K562 (cell line): ENCODE results near the gene NBPF12. TPM values are rescaled to one million over a fixed set of nuclear protein-coding genes. Genes with fewer than 3 reads are reported as not detected.
A peak's percentile ranks its signal among the peaks of the same experiment; 100 is the strongest.
"Not testable (repeated sequence)": the region's sequence is repeated elsewhere in the genome, so short reads cannot be mapped to it uniquely, and the experiment has no call there.

Source experiments
- ATAC-seq: fragments of 200-7000 bp; cut with Tn5 transposase; 3 replicates; pipeline ENCODE4 v1.9.1; 2020; ENCODE audit warnings: moderate library complexity
- BruUV-seq: library from RNA; stranded (reverse); fragments of 400-500 nt; replicated peaks from 2 replicates; lab custom pipeline; 2021; lab: Mats Ljungman, UMichigan
- CTCF ChIA-PET: fragments of 300-600 bp; formaldehyde crosslinking; extraction: SDS; loops from one replicate; lab custom pipeline; 2021; ENCODE audit warnings: low intra/inter-chr PET ratio; lab: Yijun Ruan, JAX
- POLR2A ChIA-PET: fragments of 300-600, 350-650 bp; sonication (Branson Sonifier 250); formaldehyde crosslinking; extraction: SDS; loops from one replicate; lab custom pipeline; 2021; ENCODE audit warnings: antibody characterized with exemption, inconsistent platforms; lab: Yijun Ruan, JAX
- DNase-seq, 4 experiments: peaks; one replicate each; pipeline versions ENCODE4 v3.0.0 to v3.0.0-alpha.2; 2011 to 2018; ENCODE audit warnings: low spot score in 3 of 4, mixed read lengths in 3 of 4; ENCODE audit errors: extremely low read depth in 1 of 4
- FAIRE-seq: peaks from 2 replicates; lab custom pipeline; 2011; peaks lifted over from hg19 to GRCh38; lab: Jason Lieb, UNC
- H2AFZ ChIP-seq: 2 replicates; pipeline ENCODE4 v1.6.0; 2011; ENCODE audit warnings: low read depth, low read length, control low read depth, inconsistent platforms
- H3K27ac ChIP-seq: fragments of 200-600 bp; 3 replicates; pipeline ENCODE4 v1.8.0; 2011; ENCODE audit warnings: low read depth, mild to moderate bottlenecking, control low read depth, inconsistent platforms, low read length, moderate library complexity, mixed read lengths; ENCODE audit errors: extremely low read depth
- H3K27me3 ChIP-seq, 2 experiments: fragments of 300-600 bp in 1 of 2; 2 replicates in 1 of 2; 3 replicates in 1 of 2; pipeline versions ENCODE4 v1.6.0 to v1.8.0; 2011; ENCODE audit warnings: inconsistent platforms in 2 of 2, low read length in 2 of 2, mild to moderate bottlenecking in 1 of 2, mixed read lengths in 1 of 2, moderate library complexity in 1 of 2; ENCODE audit not compliant: control insufficient read depth in 2 of 2, insufficient read depth in 2 of 2
- H3K36me3 ChIP-seq: fragments of 300-600 bp; 3 replicates; pipeline ENCODE4 v1.8.0; 2011; ENCODE audit warnings: mild to moderate bottlenecking, low read length, inconsistent platforms; ENCODE audit not compliant: control insufficient read depth, insufficient read depth
- H3K4me1 ChIP-seq, 2 experiments: fragments of 200-600 bp in 1 of 2; replicated peaks in 1 of 2; 2 replicates in 1 of 2; 3 replicates in 1 of 2; pipeline versions ENCODE4 v1.5.1 to v1.8.0; 2011; ENCODE audit warnings: inconsistent platforms in 2 of 2, low read length in 2 of 2, mild to moderate bottlenecking in 1 of 2, mixed read lengths in 1 of 2, moderate library complexity in 1 of 2; ENCODE audit not compliant: control insufficient read depth in 2 of 2, insufficient read depth in 2 of 2
- H3K4me2 ChIP-seq: 2 replicates; pipeline ENCODE4 v1.6.1; 2011; ENCODE audit warnings: low read length, control low read depth, inconsistent platforms, mixed read lengths; ENCODE audit not compliant: insufficient read depth
- H3K4me3 ChIP-seq: fragments of 200-600 bp; sonication (generic), shearing (Covaris generic); 2 replicates; pipeline ENCODE4 v1.5.1; 2016; ENCODE audit warnings: control low read depth, inconsistent platforms
- H3K79me2 ChIP-seq: fragments of 200-600 bp; 3 replicates; pipeline ENCODE4 v1.8.0; 2011; ENCODE audit warnings: low read length, inconsistent platforms; ENCODE audit not compliant: control insufficient read depth, insufficient read depth
- H3K9ac ChIP-seq, 2 experiments: 2 replicates each; pipeline versions ENCODE4 v1.6.0 to v1.6.1; 2011; ENCODE audit warnings: low read depth in 2 of 2, low read length in 2 of 2, control low read depth in 1 of 2, inconsistent platforms in 1 of 2, mild to moderate bottlenecking in 1 of 2, mixed read lengths in 1 of 2; ENCODE audit not compliant: insufficient read depth in 1 of 2
- H3K9me1 ChIP-seq: one replicate; pipeline ENCODE4 v1.6.0; 2011; ENCODE audit warnings: inconsistent platforms, mild to moderate bottlenecking, low read length, moderate library complexity; ENCODE audit not compliant: control insufficient read depth, insufficient read depth
- H3K9me3 ChIP-seq: replicated peaks from 2 replicates; pipeline ENCODE4 v1.5.1; 2011; ENCODE audit warnings: low read depth, low read length, inconsistent platforms; ENCODE audit not compliant: control insufficient read depth, insufficient read depth
- H4K20me1 ChIP-seq: replicated peaks from 2 replicates; pipeline ENCODE4 v1.6.1; 2011; ENCODE audit warnings: low read length, inconsistent platforms, mixed read lengths; ENCODE audit not compliant: control insufficient read depth, insufficient read depth
- ATF7 ChIP-seq: fragments of 450-650 bp; IDR thresholded peaks from 2 replicates; pipeline ENCODE4 v1.7.1; 2014; ENCODE audit warnings: mild to moderate bottlenecking, moderate library complexity
- CBFA2T3 ChIP-seq: fragments of 450-650 bp; IDR thresholded peaks from 2 replicates; pipeline ENCODE4 v1.6.1; 2017
- CTBP1 ChIP-seq: fragments of 450-650 bp; IDR thresholded peaks from 2 replicates; pipeline ENCODE4 v1.6.1; 2016; ENCODE audit warnings: borderline replicate concordance
- EP400 ChIP-seq: fragments of 450-650 bp; IDR thresholded peaks from 2 replicates; pipeline ENCODE4 v1.6.1; 2017; ENCODE audit warnings: antibody characterized with exemption, mild to moderate bottlenecking, moderate library complexity
- MTA2 ChIP-seq: fragments of 450-650 bp; IDR thresholded peaks from 2 replicates; pipeline ENCODE4 v1.6.1; 2016; ENCODE audit warnings: low read depth
- NCOA1 ChIP-seq: fragments of 450-650 bp; IDR thresholded peaks from 2 replicates; pipeline ENCODE4 v1.6.1; 2016; ENCODE audit warnings: low read depth
- SUPT5H ChIP-seq: fragments of 450-650 bp; IDR thresholded peaks from 2 replicates; pipeline ENCODE4 v1.6.1; 2016
- ZEB2 ChIP-seq: fragments of 450-650 bp; IDR thresholded peaks from 2 replicates; pipeline ENCODE4 v1.6.1; 2016
- WGBS: fragments of 100-300 bp; shearing (Covaris generic); methylation state at CpG from one replicate; pipeline ENCODE4 v1.1.6; 2016; ENCODE audit warnings: low coverage, mixed read lengths; ENCODE audit not compliant: insufficient coverage; ENCODE audit errors: missing lambda C conversion rate; 5-methylcytosine and 5-hydroxymethylcytosine counted together
- in situ Hi-C: fragments of 300-500 bp; cut with MboI; formaldehyde crosslinking; loops from 4 replicates; pipeline ENCODE4 v1.15.0; 2018; ENCODE audit warnings: inconsistent platforms, mixed read lengths
- intact Hi-C: fragments of 100-400 bp; cut with micrococcal nuclease; formaldehyde crosslinking; loops from 2 replicates; pipeline ENCODE4 v1.14.2; 2022
- polyA plus RNA-seq, 8 experiments: library from polyadenylated mRNA; depleted of rRNA in 4 of 8; stranded (reverse) in 5 of 8; unstranded in 3 of 8; fragments of >200 nt; fragmentation: Nextera tagmentation in 2 of 8; fragmentation: Illumina TruSeq in 1 of 8; extraction: Ambion mirVana in 2 of 8; extraction: Trizol in 1 of 8; gene quantifications; 2 replicates each; pipeline versions ENCODE4 v1.2.1 to v1.2.3, GENCODE V29; 2011 to 2014; ENCODE audit warnings: inconsistent platforms in 1 of 8, missing spikeins in 1 of 8
- total RNA-seq, 7 experiments: library from RNA; depleted of rRNA in 6 of 7; stranded (reverse); fragments of >200 nt in 6 of 7; fragmentation: Illumina TruSeq in 2 of 7; extraction: Trizol in 2 of 7; gene quantifications; 2 replicates each; pipeline versions ENCODE4 v1.2.1 to v1.2.3, GENCODE V29; 2011 to 2021; ENCODE audit warnings: low replicate concordance in 1 of 7
- TF ChIP-seq, protein P1 (sequence below), 2 experiments: fragments of 450-650 bp; IDR thresholded peaks; 2 replicates each; pipeline ENCODE4 v1.6.1; 2018; ENCODE audit warnings: mild to moderate bottlenecking in 2 of 2, low read depth in 1 of 2; ENCODE audit not compliant: partially characterized antibody in 2 of 2
- TF ChIP-seq, protein P2 (sequence below), 2 experiments: fragments of 450-650 bp in 1 of 2; sonication (generic) in 1 of 2; formaldehyde crosslinking in 1 of 2; IDR thresholded peaks; 2 replicates each; pipeline versions ENCODE4 v1.7.1 to v1.9.0; 2016 to 2022; ENCODE audit warnings: inconsistent platforms in 1 of 2, mild to moderate bottlenecking in 1 of 2, missing genetic modification reagents in 1 of 2

Gene NBPF12
- total and polyA plus RNA-seq, 9 of the 15 experiments (the other 6 are each of a cell fraction or from before 2014, with no cell fraction given) = 2.4 to 14.5 (median 8.2) TPM

DNA sequence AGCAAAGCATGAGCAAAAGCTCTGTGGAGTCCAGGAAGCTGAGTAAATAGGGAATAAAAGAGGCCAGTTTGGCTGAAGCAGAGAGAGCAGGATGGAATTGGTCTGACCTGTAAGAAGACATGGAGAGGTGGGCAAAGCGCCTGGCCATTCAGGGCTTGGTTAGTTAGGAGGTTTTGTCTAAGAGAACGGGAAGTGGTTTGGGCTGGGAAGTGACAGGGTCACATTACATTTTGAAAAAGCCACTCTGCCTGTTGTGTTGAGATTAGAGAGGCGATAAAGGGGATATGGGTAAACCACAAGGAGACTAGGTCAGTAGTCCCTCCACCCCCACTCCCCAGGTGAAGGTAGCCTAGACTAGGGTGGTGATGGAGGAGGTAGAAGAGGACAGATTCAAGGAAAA lies 662 bp upstream of the NBPF12 start:
- intact Hi-C loops, DNase-seq, H3K9me1 ChIP-seq, BruUV-seq, FAIRE-seq, H3K4me1 ChIP-seq, POLR2A ChIA-PET, CTCF ChIA-PET, H3K4me2 ChIP-seq, H3K4me3 ChIP-seq, H3K27me3 ChIP-seq, H2AFZ ChIP-seq, H4K20me1 ChIP-seq, in situ Hi-C loops, H3K36me3 ChIP-seq, H3K9me3 ChIP-seq: not testable (repeated sequence)
- Histone ChIP-seq H3K79me2 (peaks cover 28% of the 10 kb centered on the region), H3K9ac (peak overlapping the region in 1 of 2 experiments; percentile 67; a peak in 1 of 4 replicates), H3K27ac (peak overlapping the region; percentile 46; the same call in 1 of the 3 replicates)
- peak; percentile 21 for ATAC-seq
- 0% methylated on average over 1 of the region's 3 CpGs for WGBS
- 0 out of 2 replicates have a peak, but pooled peaks have one; percentile 14 for TF ChIP-seq ATF7
- TF ChIP-seq SUPT5H = peak; percentile 35; the same call in 1 of the 2 replicates
- TF ChIP-seq MTA2 = peak; percentile 38; the same call in 1 of the 2 replicates
- TF ChIP-seq NCOA1 = 0 out of 2 replicates have a peak, but pooled peaks have one; percentile 53
- TF ChIP-seq EP400 = peak; percentile 25; the same call in 1 of the 2 replicates
- TF ChIP-seq, protein P1, sequence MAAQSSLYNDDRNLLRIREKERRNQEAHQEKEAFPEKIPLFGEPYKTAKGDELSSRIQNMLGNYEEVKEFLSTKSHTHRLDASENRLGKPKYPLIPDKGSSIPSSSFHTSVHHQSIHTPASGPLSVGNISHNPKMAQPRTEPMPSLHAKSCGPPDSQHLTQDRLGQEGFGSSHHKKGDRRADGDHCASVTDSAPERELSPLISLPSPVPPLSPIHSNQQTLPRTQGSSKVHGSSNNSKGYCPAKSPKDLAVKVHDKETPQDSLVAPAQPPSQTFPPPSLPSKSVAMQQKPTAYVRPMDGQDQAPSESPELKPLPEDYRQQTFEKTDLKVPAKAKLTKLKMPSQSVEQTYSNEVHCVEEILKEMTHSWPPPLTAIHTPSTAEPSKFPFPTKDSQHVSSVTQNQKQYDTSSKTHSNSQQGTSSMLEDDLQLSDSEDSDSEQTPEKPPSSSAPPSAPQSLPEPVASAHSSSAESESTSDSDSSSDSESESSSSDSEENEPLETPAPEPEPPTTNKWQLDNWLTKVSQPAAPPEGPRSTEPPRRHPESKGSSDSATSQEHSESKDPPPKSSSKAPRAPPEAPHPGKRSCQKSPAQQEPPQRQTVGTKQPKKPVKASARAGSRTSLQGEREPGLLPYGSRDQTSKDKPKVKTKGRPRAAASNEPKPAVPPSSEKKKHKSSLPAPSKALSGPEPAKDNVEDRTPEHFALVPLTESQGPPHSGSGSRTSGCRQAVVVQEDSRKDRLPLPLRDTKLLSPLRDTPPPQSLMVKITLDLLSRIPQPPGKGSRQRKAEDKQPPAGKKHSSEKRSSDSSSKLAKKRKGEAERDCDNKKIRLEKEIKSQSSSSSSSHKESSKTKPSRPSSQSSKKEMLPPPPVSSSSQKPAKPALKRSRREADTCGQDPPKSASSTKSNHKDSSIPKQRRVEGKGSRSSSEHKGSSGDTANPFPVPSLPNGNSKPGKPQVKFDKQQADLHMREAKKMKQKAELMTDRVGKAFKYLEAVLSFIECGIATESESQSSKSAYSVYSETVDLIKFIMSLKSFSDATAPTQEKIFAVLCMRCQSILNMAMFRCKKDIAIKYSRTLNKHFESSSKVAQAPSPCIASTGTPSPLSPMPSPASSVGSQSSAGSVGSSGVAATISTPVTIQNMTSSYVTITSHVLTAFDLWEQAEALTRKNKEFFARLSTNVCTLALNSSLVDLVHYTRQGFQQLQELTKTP (IDR thresholded peaks at IDR 0.05; ENCODE audit: low read depth in 1 of 2, partially characterized antibody in 2 of 2) = peak in 1 of 2 experiments; percentile 32
- TF ChIP-seq, protein P2, sequence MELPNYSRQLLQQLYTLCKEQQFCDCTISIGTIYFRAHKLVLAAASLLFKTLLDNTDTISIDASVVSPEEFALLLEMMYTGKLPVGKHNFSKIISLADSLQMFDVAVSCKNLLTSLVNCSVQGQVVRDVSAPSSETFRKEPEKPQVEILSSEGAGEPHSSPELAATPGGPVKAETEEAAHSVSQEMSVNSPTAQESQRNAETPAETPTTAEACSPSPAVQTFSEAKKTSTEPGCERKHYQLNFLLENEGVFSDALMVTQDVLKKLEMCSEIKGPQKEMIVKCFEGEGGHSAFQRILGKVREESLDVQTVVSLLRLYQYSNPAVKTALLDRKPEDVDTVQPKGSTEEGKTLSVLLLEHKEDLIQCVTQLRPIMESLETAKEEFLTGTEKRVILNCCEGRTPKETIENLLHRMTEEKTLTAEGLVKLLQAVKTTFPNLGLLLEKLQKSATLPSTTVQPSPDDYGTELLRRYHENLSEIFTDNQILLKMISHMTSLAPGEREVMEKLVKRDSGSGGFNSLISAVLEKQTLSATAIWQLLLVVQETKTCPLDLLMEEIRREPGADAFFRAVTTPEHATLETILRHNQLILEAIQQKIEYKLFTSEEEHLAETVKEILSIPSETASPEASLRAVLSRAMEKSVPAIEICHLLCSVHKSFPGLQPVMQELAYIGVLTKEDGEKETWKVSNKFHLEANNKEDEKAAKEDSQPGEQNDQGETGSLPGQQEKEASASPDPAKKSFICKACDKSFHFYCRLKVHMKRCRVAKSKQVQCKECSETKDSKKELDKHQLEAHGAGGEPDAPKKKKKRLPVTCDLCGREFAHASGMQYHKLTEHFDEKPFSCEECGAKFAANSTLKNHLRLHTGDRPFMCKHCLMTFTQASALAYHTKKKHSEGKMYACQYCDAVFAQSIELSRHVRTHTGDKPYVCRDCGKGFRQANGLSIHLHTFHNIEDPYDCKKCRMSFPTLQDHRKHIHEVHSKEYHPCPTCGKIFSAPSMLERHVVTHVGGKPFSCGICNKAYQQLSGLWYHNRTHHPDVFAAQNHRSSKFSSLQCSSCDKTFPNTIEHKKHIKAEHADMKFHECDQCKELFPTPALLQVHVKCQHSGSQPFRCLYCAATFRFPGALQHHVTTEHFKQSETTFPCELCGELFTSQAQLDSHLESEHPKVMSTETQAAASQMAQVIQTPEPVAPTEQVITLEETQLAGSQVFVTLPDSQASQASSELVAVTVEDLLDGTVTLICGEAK (IDR thresholded peaks at IDR 0.05) = peak; percentile 32; the same call in 1 of the 2 replicates
- TF ChIP-seq, protein P2 (CRISPR knock-in tag; IDR thresholded peaks at IDR 0.05) = not testable (repeated sequence)
- peak; percentile 59; the same call in 1 of the 2 replicates for TF ChIP-seq CTBP1
- TF ChIP-seq ZEB2 = peak; percentile 81
- TF ChIP-seq CBFA2T3 = peak; percentile 57
